ENCODE data around the gene SCNN1B.

- TF ChIP-seq ZNF426 (tag by site-specific recombination; IDR thresholded peaks at IDR 0.05): no peak
- TF ChIP-seq ZNF133 (tag by site-specific recombination; IDR thresholded peaks at IDR 0.05): no peak
- no peak for TF ChIP-seq ZNF18 (tag by site-specific recombination; IDR thresholded peaks at IDR 0.05)
- no peak for TF ChIP-seq ZNF530 (tag by site-specific recombination; IDR thresholded peaks at IDR 0.05; ENCODE audit: low read depth)
- no peak for TF ChIP-seq MYNN (tag by site-specific recombination; IDR thresholded peaks at IDR 0.05; ENCODE audit: borderline replicate concordance)
- TF ChIP-seq ZNF121 (tag by site-specific recombination; IDR thresholded peaks at IDR 0.05): no peak
- no peak for TF ChIP-seq CTCF (tag by site-specific recombination; IDR thresholded peaks at IDR 0.05)
Measured at GRCh38 chr16:23333831-23334456, 31.8 kb downstream of the SCNN1B start.

Data from HEK293 (cell line).